Lower leg skin (tissue), 3 donors: ENCODE measurements around the gene SH2D5.

ENCODE experiments used
- POLR2A ChIP-seq, 2 donors: fragments of 450-650 bp; IDR thresholded peaks; one replicate each; pipeline ENCODE4 v1.6.1; 2016 to 2017; ENCODE audit warnings: antibody characterized with exemption in 2 of 2, mild to moderate bottlenecking in 1 of 2, moderate library complexity in 1 of 2
- TF ChIP-seq, protein P1 (sequence below), 3 donors: fragments of 450-650 bp; IDR thresholded peaks; one replicate each; pipeline ENCODE4 v1.5.1; 2016; ENCODE audit warnings: antibody characterized with exemption in 3 of 3, mild to moderate bottlenecking in 3 of 3, moderate library complexity in 2 of 3

DNA sequence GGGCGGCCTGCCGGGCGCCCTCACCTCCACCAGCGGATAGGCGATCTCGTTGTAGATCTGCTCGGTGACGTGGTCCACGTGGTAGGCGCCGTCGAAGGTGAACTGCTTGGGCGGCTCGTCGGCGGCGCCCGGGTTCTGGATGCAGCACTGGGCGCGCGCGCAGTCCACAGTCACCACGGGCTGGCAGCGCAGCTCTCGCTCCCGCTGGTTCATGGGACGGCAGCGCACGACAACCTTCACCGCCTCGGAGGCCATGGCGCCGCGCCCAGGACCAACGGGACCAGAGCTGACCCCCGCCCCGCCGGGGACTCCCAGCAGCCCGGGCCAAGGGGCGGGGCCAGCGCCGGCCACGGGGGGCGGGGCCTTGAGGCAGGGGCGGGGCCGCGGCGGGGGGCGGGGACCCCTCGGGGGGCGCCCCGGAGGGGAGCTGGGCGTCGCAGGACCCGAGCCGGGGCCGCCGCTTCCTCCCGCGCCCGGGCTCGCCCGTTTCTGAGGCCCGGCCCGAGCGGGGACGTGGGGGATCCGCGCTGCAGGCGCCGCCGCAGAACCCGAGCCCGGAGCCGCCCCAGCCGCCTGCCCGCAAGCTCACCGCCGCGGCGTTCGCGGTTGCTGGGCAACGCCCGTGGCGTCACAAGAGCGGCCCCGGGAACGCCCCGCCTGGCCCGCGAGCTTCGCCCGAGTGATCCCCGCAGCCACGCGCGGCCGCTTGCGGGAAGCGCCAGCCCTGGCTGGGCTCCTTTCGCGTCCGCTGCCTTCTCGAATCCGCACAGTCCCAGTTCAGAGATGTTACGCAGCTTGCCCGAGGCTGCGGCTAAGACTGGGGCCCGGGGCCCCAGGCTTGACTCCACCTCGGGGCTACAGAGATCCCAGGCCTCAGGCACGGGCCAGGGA lies 14.8 kb downstream of the SH2D5 start, which contains the start of gene KIF17:
- TF ChIP-seq, protein P1, sequence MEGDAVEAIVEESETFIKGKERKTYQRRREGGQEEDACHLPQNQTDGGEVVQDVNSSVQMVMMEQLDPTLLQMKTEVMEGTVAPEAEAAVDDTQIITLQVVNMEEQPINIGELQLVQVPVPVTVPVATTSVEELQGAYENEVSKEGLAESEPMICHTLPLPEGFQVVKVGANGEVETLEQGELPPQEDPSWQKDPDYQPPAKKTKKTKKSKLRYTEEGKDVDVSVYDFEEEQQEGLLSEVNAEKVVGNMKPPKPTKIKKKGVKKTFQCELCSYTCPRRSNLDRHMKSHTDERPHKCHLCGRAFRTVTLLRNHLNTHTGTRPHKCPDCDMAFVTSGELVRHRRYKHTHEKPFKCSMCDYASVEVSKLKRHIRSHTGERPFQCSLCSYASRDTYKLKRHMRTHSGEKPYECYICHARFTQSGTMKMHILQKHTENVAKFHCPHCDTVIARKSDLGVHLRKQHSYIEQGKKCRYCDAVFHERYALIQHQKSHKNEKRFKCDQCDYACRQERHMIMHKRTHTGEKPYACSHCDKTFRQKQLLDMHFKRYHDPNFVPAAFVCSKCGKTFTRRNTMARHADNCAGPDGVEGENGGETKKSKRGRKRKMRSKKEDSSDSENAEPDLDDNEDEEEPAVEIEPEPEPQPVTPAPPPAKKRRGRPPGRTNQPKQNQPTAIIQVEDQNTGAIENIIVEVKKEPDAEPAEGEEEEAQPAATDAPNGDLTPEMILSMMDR (IDR thresholded peaks at IDR 0.05) = no peak
- no peak for TF ChIP-seq POLR2A (IDR thresholded peaks at IDR 0.05)
